Panc1 (cell line): ENCODE measurements around the gene TRPC4AP.

ENCODE experiments used
- POLR2AphosphoS5 ChIP-seq: IDR thresholded peaks from 2 replicates; pipeline ENCODE4 v1.6.1; 2012; ENCODE audit warnings: mild to moderate bottlenecking, low read depth, low read length, moderate library complexity
- SIN3A ChIP-seq: IDR thresholded peaks from 2 replicates; pipeline ENCODE4 v1.6.1; 2012; ENCODE audit warnings: low read depth, mild to moderate bottlenecking, low read length, moderate library complexity, borderline replicate concordance; ENCODE audit not compliant: insufficient read depth
- TF ChIP-seq, protein P1 (sequence below): fragments of 450-650 bp; IDR thresholded peaks from 2 replicates; pipeline ENCODE4 v1.5.1; 2017; ENCODE audit warnings: mild to moderate bottlenecking
- TF ChIP-seq, protein P2 (sequence below), 2 experiments: IDR thresholded peaks; 2 replicates each; pipeline ENCODE4 v1.6.1; 2011 to 2012; ENCODE audit warnings: low read depth in 2 of 2, control low read depth in 1 of 2, low read length in 1 of 2, mild to moderate bottlenecking in 1 of 2, moderate library complexity in 1 of 2; ENCODE audit not compliant: insufficient read depth in 1 of 2

DNA sequence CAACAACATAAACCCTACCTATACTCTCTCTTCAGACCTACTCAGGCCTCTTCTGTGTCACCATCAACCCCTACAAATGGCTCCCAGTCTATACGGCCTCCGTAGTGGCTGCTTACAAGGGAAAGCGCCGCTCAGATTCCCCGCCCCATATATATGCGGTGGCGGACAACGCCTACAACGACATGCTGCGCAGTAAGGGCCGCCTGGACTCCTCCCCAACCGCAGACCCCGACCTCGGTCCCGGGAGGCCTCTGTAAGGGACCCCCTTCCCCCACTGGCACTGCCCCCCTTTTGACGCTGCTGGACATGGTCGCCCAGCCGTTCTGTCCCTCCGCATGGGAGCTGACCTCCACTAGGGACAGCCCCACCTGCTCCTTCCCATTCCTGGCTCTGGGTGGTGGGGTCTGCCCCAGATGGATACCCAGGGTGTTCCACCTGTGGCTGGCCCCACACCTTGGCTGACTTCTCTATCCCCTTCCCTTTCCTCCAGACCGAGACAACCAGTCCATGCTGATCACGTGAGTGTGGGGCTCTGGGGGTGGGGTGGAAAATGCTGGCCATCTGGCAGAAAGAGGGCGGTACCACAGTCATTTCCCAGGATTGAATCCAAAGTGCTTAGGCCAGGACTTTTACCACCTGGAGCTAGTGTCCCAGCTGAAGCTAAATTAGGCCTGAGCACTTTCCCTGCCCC, 111.9 kb downstream of the TRPC4AP start:
- TF ChIP-seq, protein P1, sequence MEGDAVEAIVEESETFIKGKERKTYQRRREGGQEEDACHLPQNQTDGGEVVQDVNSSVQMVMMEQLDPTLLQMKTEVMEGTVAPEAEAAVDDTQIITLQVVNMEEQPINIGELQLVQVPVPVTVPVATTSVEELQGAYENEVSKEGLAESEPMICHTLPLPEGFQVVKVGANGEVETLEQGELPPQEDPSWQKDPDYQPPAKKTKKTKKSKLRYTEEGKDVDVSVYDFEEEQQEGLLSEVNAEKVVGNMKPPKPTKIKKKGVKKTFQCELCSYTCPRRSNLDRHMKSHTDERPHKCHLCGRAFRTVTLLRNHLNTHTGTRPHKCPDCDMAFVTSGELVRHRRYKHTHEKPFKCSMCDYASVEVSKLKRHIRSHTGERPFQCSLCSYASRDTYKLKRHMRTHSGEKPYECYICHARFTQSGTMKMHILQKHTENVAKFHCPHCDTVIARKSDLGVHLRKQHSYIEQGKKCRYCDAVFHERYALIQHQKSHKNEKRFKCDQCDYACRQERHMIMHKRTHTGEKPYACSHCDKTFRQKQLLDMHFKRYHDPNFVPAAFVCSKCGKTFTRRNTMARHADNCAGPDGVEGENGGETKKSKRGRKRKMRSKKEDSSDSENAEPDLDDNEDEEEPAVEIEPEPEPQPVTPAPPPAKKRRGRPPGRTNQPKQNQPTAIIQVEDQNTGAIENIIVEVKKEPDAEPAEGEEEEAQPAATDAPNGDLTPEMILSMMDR, result no peak
- no peak for TF ChIP-seq POLR2AphosphoS5
- no peak for TF ChIP-seq SIN3A
- TF ChIP-seq, protein P2, sequence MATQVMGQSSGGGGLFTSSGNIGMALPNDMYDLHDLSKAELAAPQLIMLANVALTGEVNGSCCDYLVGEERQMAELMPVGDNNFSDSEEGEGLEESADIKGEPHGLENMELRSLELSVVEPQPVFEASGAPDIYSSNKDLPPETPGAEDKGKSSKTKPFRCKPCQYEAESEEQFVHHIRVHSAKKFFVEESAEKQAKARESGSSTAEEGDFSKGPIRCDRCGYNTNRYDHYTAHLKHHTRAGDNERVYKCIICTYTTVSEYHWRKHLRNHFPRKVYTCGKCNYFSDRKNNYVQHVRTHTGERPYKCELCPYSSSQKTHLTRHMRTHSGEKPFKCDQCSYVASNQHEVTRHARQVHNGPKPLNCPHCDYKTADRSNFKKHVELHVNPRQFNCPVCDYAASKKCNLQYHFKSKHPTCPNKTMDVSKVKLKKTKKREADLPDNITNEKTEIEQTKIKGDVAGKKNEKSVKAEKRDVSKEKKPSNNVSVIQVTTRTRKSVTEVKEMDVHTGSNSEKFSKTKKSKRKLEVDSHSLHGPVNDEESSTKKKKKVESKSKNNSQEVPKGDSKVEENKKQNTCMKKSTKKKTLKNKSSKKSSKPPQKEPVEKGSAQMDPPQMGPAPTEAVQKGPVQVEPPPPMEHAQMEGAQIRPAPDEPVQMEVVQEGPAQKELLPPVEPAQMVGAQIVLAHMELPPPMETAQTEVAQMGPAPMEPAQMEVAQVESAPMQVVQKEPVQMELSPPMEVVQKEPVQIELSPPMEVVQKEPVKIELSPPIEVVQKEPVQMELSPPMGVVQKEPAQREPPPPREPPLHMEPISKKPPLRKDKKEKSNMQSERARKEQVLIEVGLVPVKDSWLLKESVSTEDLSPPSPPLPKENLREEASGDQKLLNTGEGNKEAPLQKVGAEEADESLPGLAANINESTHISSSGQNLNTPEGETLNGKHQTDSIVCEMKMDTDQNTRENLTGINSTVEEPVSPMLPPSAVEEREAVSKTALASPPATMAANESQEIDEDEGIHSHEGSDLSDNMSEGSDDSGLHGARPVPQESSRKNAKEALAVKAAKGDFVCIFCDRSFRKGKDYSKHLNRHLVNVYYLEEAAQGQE (IDR thresholded peaks at IDR 0.05; ENCODE audit: insufficient read depth in 1 of 2, low read depth in 2 of 2, low read length in 1 of 2), result no peak
